GM21447 (cell line): Measurements from ENCODE around the gene MYH14.

Experiments
- ATAC-seq: cut with Tn5 transposase; IDR thresholded peaks from one replicate; pipeline ENCODE4 v1.9.1; 2021; ENCODE audit not compliant: unreplicated experiment

The MYH14 gene

DNA sequence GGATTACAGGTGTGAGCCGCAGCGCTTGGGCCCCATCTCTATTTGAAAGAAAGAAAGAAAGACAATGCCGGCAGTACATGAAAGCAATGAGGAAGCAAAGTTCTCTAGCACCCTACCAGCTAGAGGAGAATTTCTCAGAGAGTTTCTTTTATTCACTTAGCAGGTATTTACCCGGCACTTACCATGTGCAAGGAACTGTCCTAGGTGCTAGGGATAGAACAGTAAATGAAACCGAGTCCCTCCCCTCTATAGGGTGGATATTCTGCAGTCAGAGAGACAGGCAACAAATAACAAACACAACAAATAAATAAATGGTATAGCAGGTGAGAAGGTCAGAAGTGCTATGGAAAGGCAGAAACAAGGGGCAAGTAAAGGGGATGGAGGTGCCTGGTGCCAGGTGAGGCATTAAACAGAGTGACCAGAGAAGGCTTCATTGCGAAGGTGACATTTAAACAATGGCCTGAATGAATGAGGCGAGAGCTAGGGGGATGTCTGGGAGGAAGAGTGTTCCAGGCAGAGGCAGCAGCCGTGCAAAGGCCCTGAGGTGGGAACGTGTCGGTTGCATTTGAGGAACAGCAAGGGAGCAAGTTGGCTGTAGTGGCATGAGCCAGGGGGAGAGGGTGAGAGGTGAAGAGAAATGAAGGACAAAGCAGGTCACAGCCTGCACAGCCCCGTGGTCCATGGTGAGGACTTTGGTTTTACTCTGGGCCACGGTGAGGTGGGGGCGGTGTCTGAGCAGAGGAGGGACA lies 10.8 kb upstream of the MYH14 start:
- no peak for ATAC-seq

GRCh38 chr19:50195224-50195623 lies 8.2 kb upstream of the MYH14 start:
- no peak for ATAC-seq

DNA sequence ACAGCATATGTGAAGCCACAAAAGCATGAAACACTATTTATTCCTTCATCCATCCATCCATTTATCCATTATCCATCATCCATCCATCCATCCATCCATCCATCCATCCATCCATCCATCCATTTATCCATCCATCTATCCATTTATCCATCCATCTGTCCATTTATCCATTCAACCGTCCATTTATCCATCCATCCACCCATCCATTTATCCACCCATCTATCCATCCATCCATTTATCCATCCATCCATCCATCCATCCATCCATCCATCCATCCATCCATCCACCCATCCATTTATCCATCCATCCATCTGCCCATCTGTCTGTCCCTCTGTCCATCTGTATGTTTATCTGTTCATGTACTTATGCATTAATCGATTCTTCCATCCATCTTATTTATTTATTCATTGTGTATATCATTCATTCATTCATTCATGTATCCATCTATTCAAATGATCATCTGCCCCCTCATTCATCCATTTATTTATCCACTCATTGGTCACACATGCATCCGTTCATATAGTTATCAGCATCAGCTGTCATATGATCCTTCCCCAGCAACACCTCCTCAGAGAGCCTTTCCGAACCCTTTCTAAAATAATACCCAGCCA lies 7.0 kb upstream of the MYH14 start:
- ATAC-seq = no peak

DNA sequence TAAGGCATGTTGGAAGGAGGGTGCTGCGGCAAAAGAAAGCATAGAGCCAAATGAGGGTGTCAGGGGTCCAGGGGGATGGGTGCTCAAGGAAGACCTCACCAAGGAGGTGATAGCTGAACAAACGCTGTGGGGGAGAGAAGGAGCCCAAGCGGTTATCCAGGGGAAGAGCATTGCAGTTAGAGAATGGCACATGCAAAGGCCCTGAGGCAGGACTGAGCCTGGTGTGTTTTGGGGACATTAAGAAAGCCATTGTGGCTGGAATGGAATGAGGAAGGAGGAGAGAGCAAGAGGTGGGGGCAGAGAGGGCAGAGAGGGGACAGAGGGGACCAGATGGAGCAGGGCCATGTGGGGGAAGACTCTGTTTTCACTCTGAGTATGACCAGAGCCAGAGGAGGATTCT lies 6.1 kb upstream of the MYH14 start:
- no peak for ATAC-seq

- ATAC-seq = no peak
These were observed 4.8 kb upstream of the MYH14 start for GRCh38 chr19:50198431-50199258.

GRCh38 chr19:50199259-50199555 lies 4.2 kb upstream of the MYH14 start:
- ATAC-seq = no peak

DNA sequence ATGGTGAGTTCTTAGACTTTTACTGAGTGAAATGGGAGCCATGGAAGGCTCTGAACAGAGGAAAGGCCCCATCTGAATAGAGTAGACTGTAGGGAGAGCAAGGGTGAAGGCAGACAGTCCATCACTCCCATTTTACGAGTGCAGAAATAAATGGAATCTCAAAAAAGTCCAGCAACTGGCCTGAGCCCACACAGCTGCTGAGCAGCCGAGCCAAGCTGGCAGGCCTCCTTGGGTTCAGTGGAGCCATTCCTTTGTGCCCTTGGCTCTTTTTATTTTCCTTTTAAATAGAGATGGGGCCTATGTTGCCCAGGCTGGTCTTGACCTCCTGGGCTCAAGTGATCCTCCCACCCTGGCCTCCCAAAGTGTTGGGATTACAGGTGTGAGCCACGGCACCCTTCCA lies 1.0 kb upstream of the MYH14 start:
- no peak for ATAC-seq

- ATAC-seq = no peak
These were observed 501 bp upstream of the MYH14 start for GRCh38 chr19:50202962-50203280.

DNA sequence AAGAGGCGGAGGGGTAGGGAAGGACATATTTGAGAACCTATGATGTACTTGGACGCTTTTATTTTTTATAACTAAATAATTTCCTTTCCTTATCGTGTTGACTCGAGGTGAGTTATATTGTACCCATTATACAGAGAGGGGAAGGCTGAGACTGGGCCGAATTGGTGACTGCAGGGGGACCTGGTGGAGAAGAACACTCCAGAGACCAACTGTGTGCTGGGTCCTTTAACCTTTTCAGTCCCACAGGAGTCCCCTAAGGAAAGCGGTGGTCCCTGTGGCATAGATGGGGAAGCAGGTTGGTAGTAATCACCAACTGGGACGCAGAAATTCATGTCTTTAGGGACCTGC lies 633 bp downstream of the MYH14 start:
- ATAC-seq = no peak

GRCh38 chr19:50204811-50205675 lies 1.6 kb downstream of the MYH14 start:
- ATAC-seq = no peak

- no peak for ATAC-seq
These were observed 2.3 kb downstream of the MYH14 start for GRCh38 chr19:50205681-50206138.

DNA sequence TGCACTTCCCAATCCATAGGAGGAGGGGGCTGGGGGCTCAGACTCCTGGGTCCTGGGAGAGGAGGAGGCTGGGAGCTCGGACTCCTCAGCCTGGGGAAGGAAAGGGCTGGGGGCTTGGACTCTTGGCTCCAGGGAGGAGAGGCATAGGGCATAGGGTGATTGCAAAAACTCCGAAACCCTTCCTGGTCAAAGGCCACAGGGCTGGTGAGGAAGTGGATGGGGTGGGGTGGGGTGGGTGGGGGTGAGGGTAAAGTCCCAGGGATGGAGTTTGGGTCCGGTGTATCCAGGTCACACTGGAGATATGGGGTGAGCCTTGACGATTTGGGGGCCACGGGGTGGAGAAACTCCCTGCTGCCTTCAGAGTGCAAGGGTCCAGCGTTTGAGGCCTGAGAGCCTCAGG lies 2.8 kb downstream of the MYH14 start:
- no peak for ATAC-seq

- no peak for ATAC-seq
These were observed 4.3 kb downstream of the MYH14 start for GRCh38 chr19:50207730-50208129.

- no peak for ATAC-seq
These were observed 5.7 kb downstream of the MYH14 start for GRCh38 chr19:50209131-50209530.

DNA sequence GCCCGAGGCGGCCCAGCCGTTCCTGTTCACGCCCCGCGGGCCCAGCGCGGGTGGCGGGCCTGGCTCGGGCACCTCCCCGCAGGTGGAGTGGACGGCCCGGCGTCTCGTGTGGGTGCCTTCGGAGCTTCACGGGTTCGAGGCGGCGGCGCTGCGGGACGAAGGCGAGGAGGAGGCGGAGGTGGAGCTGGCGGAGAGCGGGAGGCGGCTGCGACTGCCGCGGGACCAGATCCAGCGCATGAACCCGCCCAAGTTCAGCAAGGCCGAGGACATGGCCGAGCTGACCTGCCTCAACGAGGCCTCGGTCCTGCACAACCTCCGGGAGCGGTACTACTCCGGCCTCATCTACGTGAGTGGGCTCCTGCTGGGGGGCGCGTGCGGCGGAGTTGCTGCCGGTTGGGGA lies 7.0 kb downstream of the MYH14 start:
- no peak for ATAC-seq

- ATAC-seq = no peak
These were observed 10.5 kb downstream of the MYH14 start for GRCh38 chr19:50213925-50214324.

DNA sequence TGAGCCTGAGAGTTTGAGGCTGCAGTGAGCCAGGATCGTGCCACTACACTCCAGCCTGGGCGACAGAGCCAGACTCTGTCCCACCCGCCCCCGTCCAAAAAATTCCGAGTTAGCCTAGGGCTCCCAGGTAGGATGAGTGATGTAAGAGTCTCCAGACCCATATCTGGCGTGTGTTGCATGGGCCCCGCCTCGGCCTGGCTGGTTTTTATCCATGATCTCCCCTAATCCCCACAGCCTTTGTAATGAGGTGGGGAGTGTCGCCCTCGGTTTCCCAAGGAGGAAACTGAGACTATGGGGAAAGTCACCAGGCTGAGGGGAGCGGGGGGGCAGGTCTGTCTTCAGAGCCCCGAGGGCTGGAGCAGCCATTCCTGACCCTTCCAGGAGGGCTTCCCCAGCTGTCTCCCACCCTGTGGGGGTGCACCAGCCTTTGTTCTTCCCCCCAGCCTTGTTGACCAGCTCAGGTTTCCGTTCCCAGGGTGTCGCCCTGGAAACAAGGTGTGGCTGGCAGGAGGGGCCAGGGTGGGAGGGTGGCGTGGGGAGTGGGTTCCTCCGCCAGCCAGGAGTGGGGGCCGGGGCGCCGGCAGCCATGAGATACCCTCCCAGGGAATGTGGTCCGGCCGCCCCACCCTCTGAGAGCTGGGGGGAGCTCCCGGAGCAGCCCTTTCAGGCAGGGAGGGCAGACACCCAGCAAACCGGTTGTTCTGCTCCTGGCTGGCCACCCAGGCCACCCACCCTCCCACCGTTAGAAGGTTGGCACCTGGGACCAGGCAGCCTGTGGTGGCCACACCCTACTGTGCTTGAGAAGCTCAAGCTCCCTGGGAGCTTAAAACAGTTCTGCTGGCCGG lies 11.5 kb downstream of the MYH14 start:
- no peak for ATAC-seq

DNA sequence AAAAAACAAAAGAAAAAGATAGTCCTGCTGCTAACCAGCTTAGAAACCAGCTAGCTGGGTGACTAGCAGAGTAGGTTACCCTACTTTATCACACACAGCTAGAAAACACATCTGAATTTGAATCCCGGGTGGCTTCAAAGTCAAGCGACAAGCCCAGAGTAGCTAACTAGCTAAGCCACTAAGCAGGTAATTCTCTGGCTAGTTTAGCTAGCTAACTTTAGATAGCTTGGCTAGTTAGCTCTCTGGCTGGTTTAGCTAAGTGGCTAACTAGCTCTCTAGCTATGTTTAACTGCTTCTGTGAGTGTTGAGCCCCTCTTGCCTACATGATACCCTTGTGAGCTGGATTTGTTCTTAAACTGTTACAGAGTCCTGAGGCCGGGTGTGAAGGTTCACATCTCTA lies 12.4 kb downstream of the MYH14 start:
- ATAC-seq = no peak

DNA sequence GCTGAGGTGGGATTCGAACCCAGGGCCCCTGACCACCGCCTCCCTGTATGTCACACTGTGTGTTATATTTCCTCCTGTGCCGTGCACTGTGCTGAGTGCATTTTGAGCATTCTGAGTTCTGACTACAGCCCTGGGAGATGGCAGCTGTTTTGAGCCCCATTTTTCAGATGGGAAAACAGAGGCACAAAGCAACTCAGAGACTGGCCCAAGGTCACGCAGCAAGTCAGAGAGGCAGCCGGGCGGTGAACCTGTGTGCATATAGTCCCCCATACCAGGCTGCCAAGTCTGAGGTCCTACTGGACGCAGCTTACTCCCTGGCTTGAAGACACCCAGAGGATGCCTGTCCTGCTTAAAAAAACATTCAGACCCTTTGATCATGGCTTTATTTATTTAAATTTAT lies 17.7 kb downstream of the MYH14 start:
- ATAC-seq = no peak

GRCh38 chr19:50222691-50223438 lies 19.4 kb downstream of the MYH14 start:
- ATAC-seq = no peak
